ENCODE data around the gene C5orf46.

GRCh38 chr5:147854331-147854730 is 52.0 kb downstream of the C5orf46 start:
- TF ChIP-seq CTCF (IDR thresholded peaks at IDR 0.05; ENCODE audit: poor library complexity): no peak
- no peak for TF ChIP-seq EZH2phosphoT487 (IDR thresholded peaks at IDR 0.05; ENCODE audit: low read depth, severe bottlenecking, unreplicated experiment)
